Measurements from ENCODE around the gene AMBP.

Gene AMBP

DNA sequence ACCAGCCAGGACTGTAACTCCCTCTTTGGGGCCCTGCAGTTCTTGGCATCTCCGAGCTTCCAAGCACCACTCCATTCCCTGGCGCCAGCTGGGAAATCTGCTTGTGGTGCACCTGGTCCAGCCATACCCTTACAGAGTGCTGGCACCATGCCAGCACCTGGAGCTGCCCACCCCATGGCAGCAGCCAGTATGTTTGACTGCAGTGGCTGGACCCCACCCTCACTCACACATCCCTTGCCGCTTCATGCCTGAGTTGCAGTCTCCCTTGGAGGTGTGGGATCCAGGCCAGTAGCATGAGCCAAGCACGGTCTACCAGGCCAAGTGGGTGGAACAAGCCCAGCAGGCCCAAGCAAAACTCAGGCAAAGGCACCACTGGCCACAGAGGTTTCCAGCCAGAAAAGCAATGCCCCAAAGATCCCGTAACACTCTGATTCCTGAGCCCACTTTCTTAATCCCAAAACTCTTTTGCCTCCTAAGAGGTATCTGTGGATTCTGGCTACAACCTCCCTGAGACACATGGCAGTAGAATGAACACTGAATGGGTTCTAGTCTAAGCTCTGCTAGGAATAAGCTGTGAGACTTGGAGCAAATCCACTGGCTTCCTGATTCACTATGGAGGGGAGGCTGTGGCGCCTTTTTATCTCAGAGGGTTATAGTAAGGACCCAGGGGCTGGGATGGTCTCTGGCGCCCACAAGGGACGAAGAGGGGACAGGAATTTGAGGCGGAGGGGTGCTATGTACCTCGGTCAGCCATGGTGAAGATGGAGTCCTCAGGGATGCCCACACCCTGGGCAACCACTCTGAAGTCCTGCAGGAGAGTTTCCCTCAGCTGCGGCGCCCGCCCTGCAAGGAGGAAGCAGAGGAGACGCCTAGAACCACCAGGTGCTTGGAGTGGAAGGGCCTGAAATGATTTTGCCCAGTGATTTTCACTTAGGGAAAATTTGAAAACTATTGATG lies 5.6 kb downstream of the AMBP start:
- H3K27ac ChIP-seq (ENCODE audit: insufficient read depth, low read length, poor library complexity, severe bottlenecking): no peak overlapping the region
- no peaks in the 10 kb centered on the region for H3K27me3 ChIP-seq (replicated peaks; ENCODE audit: control insufficient read depth, insufficient read depth, low read length, poor library complexity, severe bottlenecking)
- no peaks in the 10 kb centered on the region for H3K9me3 ChIP-seq (ENCODE audit: control insufficient read depth, low read length)
- no peak for DNase-seq
- no peaks in the 10 kb centered on the region for H3K4me1 ChIP-seq (ENCODE audit: control insufficient read depth, insufficient read depth, low read length, poor library complexity, severe bottlenecking)
- no peaks in the 10 kb centered on the region for H3K36me3 ChIP-seq (ENCODE audit: control insufficient read depth, insufficient read depth, low read length)
- no peak overlapping the region for H3K4me3 ChIP-seq (ENCODE audit: insufficient read depth, low read depth, low read length, poor library complexity, severe bottlenecking)

DNA sequence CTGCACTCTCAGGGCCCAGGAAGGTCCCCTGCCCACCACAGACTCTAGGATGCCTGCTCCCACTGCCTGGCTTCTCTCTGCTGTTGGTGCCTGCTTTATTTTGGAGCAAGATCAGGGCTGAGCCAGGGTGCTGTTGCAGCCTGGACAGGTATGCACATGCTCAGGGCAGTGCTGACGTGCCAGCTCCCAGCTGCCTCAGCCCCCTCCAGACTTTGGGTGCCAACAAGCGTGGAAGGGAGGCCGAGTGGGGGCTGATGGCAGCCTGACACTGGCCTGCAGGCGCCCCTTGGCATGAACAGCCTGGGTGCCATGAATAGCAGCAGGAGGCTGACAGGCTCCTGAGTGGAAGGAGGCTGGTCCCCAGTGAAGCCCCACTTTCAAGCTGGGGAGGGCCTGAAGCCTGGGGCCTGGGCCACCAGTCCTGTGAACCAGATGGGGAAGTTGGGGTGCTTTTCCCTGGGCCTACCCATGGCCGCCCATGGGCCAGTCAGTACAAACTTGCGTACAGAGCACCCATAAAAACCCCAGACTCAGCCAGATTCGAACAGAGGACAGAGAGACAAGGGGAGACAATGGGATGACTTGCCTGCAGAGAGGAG lies 6.8 kb downstream of the AMBP start:
- Histone ChIP-seq H3K27me3 (replicated peaks; ENCODE audit: control insufficient read depth, insufficient read depth, low read length, poor library complexity, severe bottlenecking) (no peaks in the 10 kb centered on the region), H3K9me3 (ENCODE audit: control insufficient read depth, low read length) (no peaks in the 10 kb centered on the region), H3K4me1 (ENCODE audit: control insufficient read depth, insufficient read depth, low read length, poor library complexity, severe bottlenecking) (no peaks in the 10 kb centered on the region), H3K4me3 (ENCODE audit: insufficient read depth, low read depth, low read length, poor library complexity, severe bottlenecking) (no peak overlapping the region), H3K27ac (ENCODE audit: insufficient read depth, low read length, poor library complexity, severe bottlenecking) (no peak overlapping the region), H3K36me3 (ENCODE audit: control insufficient read depth, insufficient read depth, low read length) (no peaks in the 10 kb centered on the region)
- no peak for DNase-seq

DNA sequence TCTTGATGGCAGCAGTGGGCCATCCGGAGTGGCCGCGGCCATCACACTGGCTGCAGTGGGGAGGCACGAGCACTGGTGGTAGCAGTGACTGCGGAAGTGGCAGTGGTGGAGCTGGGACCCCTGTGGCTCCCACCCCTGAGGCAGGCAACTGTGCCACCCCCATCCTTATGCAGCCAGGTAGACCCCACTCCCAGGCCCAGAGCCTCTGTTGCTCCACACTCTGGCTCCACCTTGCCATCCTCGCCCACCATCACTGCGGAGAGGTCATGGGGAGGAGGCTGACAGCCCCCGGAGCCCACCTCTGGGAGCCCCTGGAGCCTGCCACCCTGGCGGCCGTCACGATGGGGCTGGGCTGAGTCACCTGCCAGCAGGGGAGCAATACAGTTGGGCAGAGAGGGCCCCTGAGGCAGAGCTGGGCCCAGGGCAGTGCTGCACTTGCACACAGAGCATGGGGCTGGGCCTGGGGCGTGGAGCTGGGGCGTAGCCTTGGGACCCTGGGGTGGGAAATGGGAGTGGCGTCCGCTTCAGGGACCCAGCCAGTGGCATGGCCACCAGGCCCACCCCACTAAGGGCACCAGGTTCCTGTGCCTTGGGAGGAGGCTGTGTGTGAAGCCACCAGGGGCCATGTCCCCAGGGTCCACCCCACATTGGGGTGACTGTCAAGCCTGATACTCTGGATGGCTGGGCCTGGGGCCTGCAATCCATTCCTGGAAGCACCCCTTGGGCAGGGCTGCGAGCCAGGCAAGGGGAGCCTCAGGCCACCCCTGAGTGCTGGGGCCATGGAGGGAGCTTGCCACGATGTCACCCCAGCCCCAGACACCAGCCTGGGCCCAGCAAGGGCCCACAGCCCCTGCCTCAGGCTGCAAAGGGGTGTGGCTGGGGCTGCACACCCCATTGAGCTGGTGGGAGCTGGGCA lies 7.7 kb downstream of the AMBP start:
- Histone ChIP-seq H3K27me3 (replicated peaks; ENCODE audit: control insufficient read depth, insufficient read depth, low read length, poor library complexity, severe bottlenecking) (no peaks in the 10 kb centered on the region), H3K9me3 (ENCODE audit: control insufficient read depth, low read length) (no peaks in the 10 kb centered on the region)

DNA sequence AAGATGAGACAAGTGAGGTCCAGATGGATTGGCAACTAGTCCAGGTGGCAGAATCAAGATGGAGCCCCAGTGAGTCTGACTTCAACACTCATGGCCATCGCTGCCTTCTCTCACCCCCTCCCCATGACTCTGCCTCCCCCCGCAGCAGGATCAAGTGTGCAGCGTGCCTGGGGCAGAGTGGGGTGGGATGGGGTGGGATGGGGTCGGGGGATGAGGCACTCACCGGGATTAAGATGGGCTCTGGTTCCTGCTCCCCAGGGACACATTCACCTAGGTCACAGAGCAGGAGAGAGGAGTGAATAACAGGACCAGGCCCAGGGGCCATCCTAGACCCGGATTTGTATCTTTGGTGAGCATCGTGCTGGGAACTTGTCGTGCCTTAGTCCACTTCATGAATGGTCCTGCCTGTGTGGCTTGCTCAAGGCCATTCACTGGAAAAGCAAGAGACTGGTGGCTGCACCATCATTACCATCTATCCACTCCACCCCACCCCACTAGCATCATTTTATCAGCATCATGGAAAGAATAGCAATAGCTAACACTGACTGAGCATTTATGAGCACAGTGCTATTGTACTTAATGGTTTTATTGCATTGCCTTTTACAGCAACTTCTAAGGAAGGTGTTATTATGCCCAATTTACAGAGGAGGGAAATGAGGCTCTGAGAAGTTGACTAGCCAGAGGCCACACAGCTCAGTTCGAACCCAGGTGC lies 8.5 kb downstream of the AMBP start:
- Histone ChIP-seq H3K36me3 (ENCODE audit: control insufficient read depth, insufficient read depth, low read length) (no peaks in the 10 kb centered on the region), H3K4me3 (ENCODE audit: insufficient read depth, low read depth, low read length, poor library complexity, severe bottlenecking) (no peak overlapping the region), H3K27me3 (replicated peaks; ENCODE audit: control insufficient read depth, insufficient read depth, low read length, poor library complexity, severe bottlenecking) (no peaks in the 10 kb centered on the region), H3K27ac (ENCODE audit: insufficient read depth, low read length, poor library complexity, severe bottlenecking) (no peak overlapping the region), H3K9me3 (ENCODE audit: control insufficient read depth, low read length) (no peaks in the 10 kb centered on the region), H3K4me1 (ENCODE audit: control insufficient read depth, insufficient read depth, low read length, poor library complexity, severe bottlenecking) (no peaks in the 10 kb centered on the region)
- no peak for DNase-seq

More for the DNA sequence above, 7.7 kb downstream of the AMBP start:
- no peak overlapping the region for H3K4me3 ChIP-seq (ENCODE audit: insufficient read depth, low read depth, low read length, poor library complexity, severe bottlenecking)
- no peaks in the 10 kb centered on the region for H3K36me3 ChIP-seq (ENCODE audit: control insufficient read depth, insufficient read depth, low read length)
- DNase-seq: no peak
- no peak overlapping the region for H3K27ac ChIP-seq (ENCODE audit: insufficient read depth, low read length, poor library complexity, severe bottlenecking)
- no peaks in the 10 kb centered on the region for H3K4me1 ChIP-seq (ENCODE audit: control insufficient read depth, insufficient read depth, low read length, poor library complexity, severe bottlenecking)

DNA sequence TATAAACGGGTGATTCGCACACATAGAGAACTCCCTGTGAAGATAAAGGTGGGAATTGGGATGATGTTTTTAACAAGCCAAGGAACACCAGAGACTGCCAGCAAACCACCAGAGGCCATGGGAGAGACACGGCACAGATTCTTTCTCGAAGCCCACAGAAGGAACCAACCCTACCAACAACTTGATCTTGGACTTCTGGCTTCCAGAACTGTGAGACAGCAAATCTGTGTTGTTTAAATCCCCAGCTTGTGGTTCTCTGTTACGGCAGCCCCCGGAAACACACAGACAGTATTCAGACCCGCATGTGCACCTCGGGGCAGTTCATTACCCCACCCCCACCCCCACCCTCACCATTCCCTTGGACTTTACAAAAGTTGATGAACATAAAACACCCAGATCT lies 12.8 kb downstream of the AMBP start:
- DNase-seq: no peak
- no peaks in the 10 kb centered on the region for H3K27me3 ChIP-seq (replicated peaks; ENCODE audit: control insufficient read depth, insufficient read depth, low read length, poor library complexity, severe bottlenecking)
- H3K9me3 ChIP-seq (ENCODE audit: control insufficient read depth, low read length): no peaks in the 10 kb centered on the region
- no peak overlapping the region for H3K4me3 ChIP-seq (ENCODE audit: insufficient read depth, low read depth, low read length, poor library complexity, severe bottlenecking)
- no peaks in the 10 kb centered on the region for H3K4me1 ChIP-seq (ENCODE audit: control insufficient read depth, insufficient read depth, low read length, poor library complexity, severe bottlenecking)
- H3K36me3 ChIP-seq (ENCODE audit: control insufficient read depth, insufficient read depth, low read length): no peaks in the 10 kb centered on the region
- H3K27ac ChIP-seq (ENCODE audit: insufficient read depth, low read length, poor library complexity, severe bottlenecking): no peak overlapping the region

DNA sequence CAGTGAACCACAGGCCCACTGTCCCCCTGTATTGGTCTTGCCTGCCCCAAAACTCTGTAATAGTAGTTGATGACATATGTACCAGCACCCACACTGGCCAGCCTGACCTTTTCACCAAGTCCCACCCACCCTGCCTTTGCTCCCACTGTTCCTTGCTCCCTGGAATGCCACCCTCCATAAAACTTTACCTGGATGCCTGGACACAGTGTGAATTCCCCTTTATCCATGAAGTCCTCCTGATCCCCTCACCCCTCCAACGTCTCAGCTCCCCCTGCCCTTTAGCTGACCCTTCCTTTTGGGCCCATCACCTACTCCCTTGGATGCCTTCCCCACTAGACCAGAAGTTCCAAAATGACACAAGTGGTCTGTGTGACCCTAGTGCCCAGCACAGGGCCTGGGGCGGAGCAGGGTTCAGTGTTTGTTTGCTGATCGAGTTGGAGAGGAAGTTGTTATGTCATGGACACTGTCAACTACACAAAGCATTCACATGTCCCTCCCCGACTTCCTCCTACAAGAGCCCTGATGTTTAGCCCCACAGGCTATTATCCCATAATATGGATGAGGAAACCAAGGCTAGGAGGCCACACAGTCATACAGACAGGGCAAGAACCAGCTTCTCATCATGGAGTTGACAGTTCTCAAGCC lies 16.1 kb downstream of the AMBP start:
- Histone ChIP-seq H3K4me1 (ENCODE audit: control insufficient read depth, insufficient read depth, low read length, poor library complexity, severe bottlenecking) (no peaks in the 10 kb centered on the region), H3K27ac (ENCODE audit: insufficient read depth, low read length, poor library complexity, severe bottlenecking) (no peak overlapping the region), H3K4me3 (ENCODE audit: insufficient read depth, low read depth, low read length, poor library complexity, severe bottlenecking) (no peak overlapping the region), H3K27me3 (replicated peaks; ENCODE audit: control insufficient read depth, insufficient read depth, low read length, poor library complexity, severe bottlenecking) (no peaks in the 10 kb centered on the region), H3K9me3 (ENCODE audit: control insufficient read depth, low read length) (no peaks in the 10 kb centered on the region), H3K36me3 (ENCODE audit: control insufficient read depth, insufficient read depth, low read length) (no peaks in the 10 kb centered on the region)
- DNase-seq: no peak

DNA sequence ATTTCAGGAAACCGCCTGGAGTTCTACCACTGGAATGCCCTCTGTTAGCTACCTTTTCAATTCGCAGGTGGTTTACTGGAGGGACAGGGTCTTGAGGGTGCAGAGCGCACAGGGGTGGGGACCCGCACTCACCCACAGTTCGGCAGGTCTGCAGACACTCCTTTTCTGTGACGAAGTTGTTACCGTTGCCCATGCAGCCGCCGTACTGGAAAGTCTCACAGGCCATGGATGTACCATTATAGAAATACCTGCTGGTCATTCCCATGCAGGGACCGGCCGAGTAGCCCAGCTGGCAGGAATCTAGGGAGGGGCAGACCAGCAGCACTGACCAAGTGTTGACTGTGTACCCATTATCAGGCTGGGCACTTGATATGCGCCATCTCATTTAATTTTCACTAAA lies 16.8 kb downstream of the AMBP start:
- Histone ChIP-seq H3K4me3 (ENCODE audit: insufficient read depth, low read depth, low read length, poor library complexity, severe bottlenecking) (no peak overlapping the region), H3K4me1 (ENCODE audit: control insufficient read depth, insufficient read depth, low read length, poor library complexity, severe bottlenecking) (no peaks in the 10 kb centered on the region), H3K36me3 (ENCODE audit: control insufficient read depth, insufficient read depth, low read length) (no peaks in the 10 kb centered on the region), H3K27ac (ENCODE audit: insufficient read depth, low read length, poor library complexity, severe bottlenecking) (no peak overlapping the region), H3K27me3 (replicated peaks; ENCODE audit: control insufficient read depth, insufficient read depth, low read length, poor library complexity, severe bottlenecking) (no peaks in the 10 kb centered on the region), H3K9me3 (ENCODE audit: control insufficient read depth, low read length) (no peaks in the 10 kb centered on the region)
- no peak for DNase-seq

DNA sequence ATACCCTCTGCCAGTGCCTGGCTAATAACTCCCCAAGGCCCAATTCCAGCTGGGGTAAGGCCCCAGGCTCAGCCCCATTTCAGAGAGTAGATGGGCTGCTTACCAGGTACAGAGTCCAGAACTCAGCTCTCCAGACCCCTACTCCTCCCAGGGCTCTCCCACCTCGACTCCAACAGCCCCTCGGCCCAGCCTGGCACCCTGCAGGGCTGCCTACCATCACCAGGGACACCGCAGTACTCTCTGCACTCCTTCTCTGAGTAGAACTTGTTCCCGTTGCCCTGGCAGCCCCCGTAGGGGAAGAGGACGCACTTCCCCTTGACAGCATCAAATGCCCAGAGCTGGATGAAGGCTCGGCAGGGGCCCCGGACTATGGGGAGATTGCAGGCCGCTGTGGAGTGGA lies 17.4 kb downstream of the AMBP start:
- no peak for DNase-seq
- H3K4me3 ChIP-seq (ENCODE audit: insufficient read depth, low read depth, low read length, poor library complexity, severe bottlenecking): no peak overlapping the region
- no peaks in the 10 kb centered on the region for H3K4me1 ChIP-seq (ENCODE audit: control insufficient read depth, insufficient read depth, low read length, poor library complexity, severe bottlenecking)
- H3K36me3 ChIP-seq (ENCODE audit: control insufficient read depth, insufficient read depth, low read length): no peaks in the 10 kb centered on the region
- H3K9me3 ChIP-seq (ENCODE audit: control insufficient read depth, low read length): no peaks in the 10 kb centered on the region
- no peak overlapping the region for H3K27ac ChIP-seq (ENCODE audit: insufficient read depth, low read length, poor library complexity, severe bottlenecking)
- H3K27me3 ChIP-seq (replicated peaks; ENCODE audit: control insufficient read depth, insufficient read depth, low read length, poor library complexity, severe bottlenecking): no peaks in the 10 kb centered on the region

DNA sequence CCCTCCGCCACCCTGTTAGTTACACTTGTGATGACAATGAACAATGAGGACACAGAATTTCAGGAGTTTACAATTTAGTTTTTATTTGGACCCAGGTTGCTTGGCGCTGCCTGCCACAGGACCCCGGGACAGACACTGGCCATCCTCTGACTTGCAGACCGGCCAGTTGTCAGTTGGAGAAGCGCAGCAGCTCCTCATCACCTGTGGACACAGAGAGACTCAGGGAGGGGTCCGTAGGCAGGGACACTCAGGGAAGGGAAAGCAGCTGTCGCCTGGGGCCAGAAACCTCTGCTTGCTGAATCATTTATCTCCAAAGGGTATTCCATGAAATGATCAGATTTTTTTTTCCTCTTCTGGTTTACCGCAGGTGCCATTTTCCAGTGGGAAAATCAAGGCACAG lies 18.0 kb downstream of the AMBP start:
- no peak for DNase-seq
- Histone ChIP-seq H3K9me3 (ENCODE audit: control insufficient read depth, low read length) (no peaks in the 10 kb centered on the region), H3K4me3 (ENCODE audit: insufficient read depth, low read depth, low read length, poor library complexity, severe bottlenecking) (no peak overlapping the region), H3K4me1 (ENCODE audit: control insufficient read depth, insufficient read depth, low read length, poor library complexity, severe bottlenecking) (no peaks in the 10 kb centered on the region), H3K36me3 (ENCODE audit: control insufficient read depth, insufficient read depth, low read length) (no peaks in the 10 kb centered on the region), H3K27me3 (replicated peaks; ENCODE audit: control insufficient read depth, insufficient read depth, low read length, poor library complexity, severe bottlenecking) (no peaks in the 10 kb centered on the region), H3K27ac (ENCODE audit: insufficient read depth, low read length, poor library complexity, severe bottlenecking) (no peak overlapping the region)
